Endothelial cell (in vitro differentiated cells): Measurements from ENCODE around the gene SEC14L3. TPM values are rescaled to one million over a fixed set of nuclear protein-coding genes. Genes with fewer than 3 reads are reported as not detected.
A peak's percentile ranks its signal among the peaks of the same experiment; 100 is the strongest.

Source experiments
- DNase-seq: peaks from one replicate; pipeline ENCODE4 v3.0.0; 2021; ENCODE audit warnings: low spot score
- H3K27ac Mint-ChIP-seq: one replicate; pipeline ENCODE4 v1.8.0; 2021; ENCODE audit warnings: mixed read lengths, inconsistent platforms; ENCODE audit not compliant: unreplicated experiment
- H3K27me3 Mint-ChIP-seq: one replicate; pipeline ENCODE4 v1.8.0; 2021; ENCODE audit warnings: mild to moderate bottlenecking, moderate library complexity, mixed read lengths, inconsistent platforms; ENCODE audit not compliant: unreplicated experiment
- H3K36me3 Mint-ChIP-seq: one replicate; pipeline ENCODE4 v1.8.0; 2021; ENCODE audit warnings: mild to moderate bottlenecking, low read depth, mixed read lengths, inconsistent platforms; ENCODE audit not compliant: unreplicated experiment
- H3K4me1 Mint-ChIP-seq: one replicate; pipeline ENCODE4 v1.8.0; 2021; ENCODE audit warnings: mild to moderate bottlenecking, mixed read lengths, inconsistent platforms; ENCODE audit not compliant: unreplicated experiment
- H3K4me3 Mint-ChIP-seq: one replicate; pipeline ENCODE4 v1.8.0; 2021; ENCODE audit warnings: mild to moderate bottlenecking, mixed read lengths, inconsistent platforms; ENCODE audit not compliant: unreplicated experiment
- H3K9me3 Mint-ChIP-seq: one replicate; pipeline ENCODE4 v1.8.0; 2021; ENCODE audit warnings: mixed read lengths, inconsistent platforms; ENCODE audit not compliant: unreplicated experiment
- total RNA-seq: library from RNA; stranded (reverse); fragmentation: NEBNext Ultra II Directional; extraction: Animal tissue kit (Norgen Biotek cat#: 25700); gene quantifications from one replicate; pipeline ENCODE4 v1.2.1, GENCODE V29; 2021; ENCODE audit not compliant: unreplicated experiment
- TF ChIP-seq, protein P1 (sequence below): fragments of 200-600 bp; sonication (generic); IDR thresholded peaks from one replicate; pipeline ENCODE4 v1.5.0; 2021; ENCODE audit warnings: antibody characterized with exemption; ENCODE audit not compliant: unreplicated experiment

The SEC14L3 gene
- total RNA-seq, 1 donor from 2014 or later: not detected

- DNase-seq: no peak
- H3K27ac Mint-ChIP-seq: no peak overlapping the region
- H3K4me3 Mint-ChIP-seq: peak overlapping the region; percentile 44
- TF ChIP-seq, protein P1, sequence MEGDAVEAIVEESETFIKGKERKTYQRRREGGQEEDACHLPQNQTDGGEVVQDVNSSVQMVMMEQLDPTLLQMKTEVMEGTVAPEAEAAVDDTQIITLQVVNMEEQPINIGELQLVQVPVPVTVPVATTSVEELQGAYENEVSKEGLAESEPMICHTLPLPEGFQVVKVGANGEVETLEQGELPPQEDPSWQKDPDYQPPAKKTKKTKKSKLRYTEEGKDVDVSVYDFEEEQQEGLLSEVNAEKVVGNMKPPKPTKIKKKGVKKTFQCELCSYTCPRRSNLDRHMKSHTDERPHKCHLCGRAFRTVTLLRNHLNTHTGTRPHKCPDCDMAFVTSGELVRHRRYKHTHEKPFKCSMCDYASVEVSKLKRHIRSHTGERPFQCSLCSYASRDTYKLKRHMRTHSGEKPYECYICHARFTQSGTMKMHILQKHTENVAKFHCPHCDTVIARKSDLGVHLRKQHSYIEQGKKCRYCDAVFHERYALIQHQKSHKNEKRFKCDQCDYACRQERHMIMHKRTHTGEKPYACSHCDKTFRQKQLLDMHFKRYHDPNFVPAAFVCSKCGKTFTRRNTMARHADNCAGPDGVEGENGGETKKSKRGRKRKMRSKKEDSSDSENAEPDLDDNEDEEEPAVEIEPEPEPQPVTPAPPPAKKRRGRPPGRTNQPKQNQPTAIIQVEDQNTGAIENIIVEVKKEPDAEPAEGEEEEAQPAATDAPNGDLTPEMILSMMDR: no peak
- H3K9me3 Mint-ChIP-seq: no peaks in the 10 kb centered on the region
- no peaks in the 10 kb centered on the region for H3K27me3 Mint-ChIP-seq
- H3K36me3 Mint-ChIP-seq: peaks cover 9% of the 10 kb centered on the region
- peaks cover 22% of the 10 kb centered on the region for H3K4me1 Mint-ChIP-seq
Observed at GRCh38 chr22:30416837-30417236, 55.0 kb downstream of the SEC14L3 start.

GRCh38 chr22:30416403-30416802 lies 55.4 kb downstream of the SEC14L3 start:
- Mint-ChIP-seq H3K27ac (no peak overlapping the region), H3K9me3 (no peaks in the 10 kb centered on the region)

GRCh38 chr22:30414525-30415047 lies 57.2 kb downstream of the SEC14L3 start:
- TF ChIP-seq, protein P1: no peak
- Mint-ChIP-seq H3K4me1 (peaks cover 7% of the 10 kb centered on the region), H3K4me3 (no peak overlapping the region), H3K36me3 (peaks cover 13% of the 10 kb centered on the region), H3K27me3 (no peaks in the 10 kb centered on the region), H3K9me3 (no peaks in the 10 kb centered on the region), H3K27ac (no peak overlapping the region)
- no peak for DNase-seq

More at GRCh38 chr22:30416403-30416802, 55.4 kb downstream of the SEC14L3 start:
- Mint-ChIP-seq H3K36me3 (peaks cover 9% of the 10 kb centered on the region), H3K4me1 (peaks cover 17% of the 10 kb centered on the region), H3K27me3 (no peaks in the 10 kb centered on the region), H3K4me3 (peak overlapping the region; percentile 44)
- DNase-seq: no peak
- TF ChIP-seq, protein P1: no peak

DNA sequence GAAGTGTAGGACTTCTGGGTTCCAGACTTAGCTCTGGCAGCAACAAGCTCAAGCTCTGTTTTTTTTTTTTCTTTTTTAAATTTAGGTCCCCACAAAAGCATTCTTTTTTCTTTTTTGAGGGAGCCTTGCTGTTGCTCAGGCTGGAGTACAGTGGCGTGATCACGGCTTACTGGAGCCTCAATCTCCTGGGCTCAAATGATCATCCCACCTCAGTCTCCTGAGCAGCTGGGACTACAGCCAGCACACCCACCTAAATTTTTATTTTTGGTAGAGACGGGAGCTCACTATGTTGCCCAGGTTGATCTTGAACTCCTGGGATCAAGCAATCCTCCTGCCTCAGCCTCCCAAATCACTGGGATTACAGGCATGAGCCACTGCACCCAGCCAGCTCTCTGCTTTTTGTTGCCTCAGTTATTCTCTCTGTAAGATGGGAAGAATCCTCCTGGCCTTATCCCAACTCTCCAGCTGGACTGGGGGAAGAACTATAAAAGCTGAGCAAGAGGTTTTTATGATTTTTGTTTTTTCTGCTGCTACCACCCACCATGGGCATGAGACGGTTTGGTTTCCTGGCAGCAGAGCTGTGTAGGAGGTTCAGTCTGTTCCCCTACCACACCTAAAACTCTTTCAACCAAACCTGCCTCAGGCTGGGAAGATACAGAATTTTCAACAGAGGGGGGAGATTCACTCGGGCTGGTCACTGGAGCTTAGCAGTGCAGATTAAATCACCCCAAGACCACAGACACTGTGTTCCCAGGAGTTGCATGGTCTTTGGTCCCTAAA lies 57.9 kb downstream of the SEC14L3 start:
- H3K4me3 Mint-ChIP-seq: no peak overlapping the region
- H3K9me3 Mint-ChIP-seq: no peaks in the 10 kb centered on the region
- no peak overlapping the region for H3K27ac Mint-ChIP-seq
- no peaks in the 10 kb centered on the region for H3K27me3 Mint-ChIP-seq
- H3K36me3 Mint-ChIP-seq: peaks cover 17% of the 10 kb centered on the region
- no peak for DNase-seq
- TF ChIP-seq, protein P1: no peak
- H3K4me1 Mint-ChIP-seq: peaks cover 7% of the 10 kb centered on the region

- Mint-ChIP-seq H3K4me3 (no peak overlapping the region), H3K27ac (no peak overlapping the region), H3K9me3 (no peaks in the 10 kb centered on the region), H3K27me3 (no peaks in the 10 kb centered on the region), H3K36me3 (peaks cover 17% of the 10 kb centered on the region), H3K4me1 (peaks cover 7% of the 10 kb centered on the region)
- DNase-seq: no peak
- TF ChIP-seq, protein P1: no peak
Observed at GRCh38 chr22:30413001-30413400, 58.8 kb downstream of the SEC14L3 start.
